Measurements from ENCODE around the gene DRAP1.
A peak's percentile ranks its signal among the peaks of the same experiment; 100 is the strongest.
"Not testable (repeated sequence)": the region's sequence is repeated elsewhere in the genome, so short reads cannot be mapped to it uniquely, and the experiment has no call there.

The DRAP1 gene

DNA sequence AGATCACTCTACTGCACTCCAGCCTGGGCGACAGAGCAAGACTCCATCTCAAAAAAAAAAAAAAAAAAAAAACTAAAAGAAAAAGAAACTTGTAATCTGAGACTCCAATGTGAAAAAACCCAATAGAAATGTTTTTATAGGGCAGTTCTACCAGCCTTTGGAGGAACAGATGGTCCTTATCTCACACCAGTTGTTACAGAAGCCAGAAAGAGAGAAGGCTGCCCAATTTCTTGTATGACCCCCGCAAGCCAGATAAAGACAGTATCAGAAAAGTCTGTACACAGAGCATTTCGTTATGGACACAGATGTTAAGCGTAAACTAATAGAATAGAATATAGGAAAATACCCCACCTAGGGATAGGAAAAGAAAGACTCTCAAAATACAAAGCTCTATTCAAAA lies 14.8 kb downstream of the DRAP1 start:
- DNase-seq = no peak

DNA sequence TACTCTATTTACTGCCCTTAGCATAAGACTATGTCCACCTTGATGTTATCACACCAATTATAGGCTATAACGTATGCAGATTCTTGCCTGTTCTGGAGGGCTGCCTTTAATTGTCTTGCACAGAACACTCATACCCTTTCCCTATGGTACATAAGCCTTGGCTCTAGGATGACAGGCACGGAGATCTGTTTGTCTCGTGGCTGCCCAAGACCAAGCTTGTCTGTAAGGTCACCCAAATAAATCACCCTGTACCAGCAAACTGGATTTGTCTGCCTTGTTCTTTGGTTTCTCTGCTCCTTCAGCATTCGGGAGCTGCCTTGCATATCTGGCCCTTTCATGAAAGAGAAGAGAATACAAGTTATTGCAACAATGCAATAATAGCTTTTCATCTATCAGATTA lies 18.5 kb downstream of the DRAP1 start:
- DNase-seq = no peak

DNA sequence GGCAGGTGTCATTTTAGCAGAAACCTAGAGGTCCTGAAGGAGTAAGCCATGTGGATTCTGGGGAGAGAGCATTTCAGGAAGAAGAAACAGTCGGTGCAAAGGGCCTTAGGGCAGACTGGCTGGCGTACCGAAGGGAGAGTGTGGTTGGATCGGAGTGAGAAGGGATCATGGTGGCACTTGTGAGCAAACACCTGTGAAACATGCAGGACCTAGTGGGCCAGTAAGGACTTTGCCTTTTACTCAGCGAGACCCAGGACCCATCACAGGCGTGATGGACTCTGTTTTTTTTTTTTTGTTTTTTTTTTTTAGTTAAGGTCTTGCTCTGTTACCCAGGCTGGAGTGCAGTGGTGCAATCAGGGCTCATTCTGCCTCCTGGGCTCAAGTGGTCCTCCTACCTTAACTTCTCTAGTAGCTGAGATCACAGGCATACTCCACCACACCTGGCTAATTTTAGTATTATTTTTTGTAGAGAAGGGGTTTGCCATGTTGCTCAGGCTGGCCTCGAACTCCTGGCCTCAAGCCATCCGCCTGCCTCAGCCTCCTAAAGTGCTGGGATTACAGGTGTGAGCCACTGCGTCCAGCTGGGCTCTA lies 22.6 kb downstream of the DRAP1 start:
- no peak for DNase-seq

DNA sequence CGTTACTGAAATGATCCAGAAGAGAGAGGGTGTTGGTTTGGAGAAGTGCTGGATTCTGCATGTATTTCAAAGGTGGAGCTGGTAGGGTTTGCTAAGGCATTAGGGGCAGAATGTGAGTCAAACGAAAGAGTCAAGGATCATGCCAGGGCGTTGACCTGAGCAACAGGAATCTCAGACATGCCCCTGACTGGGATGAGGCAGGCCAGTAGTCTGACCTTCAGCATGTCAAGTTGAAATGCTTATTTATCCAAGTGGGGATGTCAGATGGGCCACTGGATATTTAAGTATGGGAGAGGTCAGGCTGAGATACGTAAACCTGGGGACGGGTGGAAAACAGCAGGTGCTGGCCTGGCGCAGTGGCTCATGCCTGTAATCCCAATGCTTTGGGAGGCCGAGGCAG lies 23.3 kb downstream of the DRAP1 start:
- no peak for DNase-seq

DNA sequence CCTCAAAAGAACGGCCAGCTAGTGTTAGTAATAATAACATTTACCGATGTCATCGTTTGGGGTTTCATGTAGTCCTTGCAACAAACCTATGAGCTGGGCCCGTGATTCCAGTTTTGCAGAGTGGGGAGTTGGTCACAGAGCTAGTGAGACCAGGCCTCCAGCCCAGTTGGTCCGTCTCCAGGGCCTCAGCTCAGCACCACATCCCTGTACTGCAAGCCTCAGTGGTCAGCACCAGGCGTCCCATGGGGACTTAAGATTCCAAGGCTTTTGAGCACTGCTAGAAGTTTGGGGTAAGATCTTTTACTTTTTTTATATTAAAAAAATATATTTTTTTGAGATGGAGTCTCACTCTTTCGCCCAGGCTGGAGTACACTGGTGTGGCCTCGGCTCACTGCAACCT lies 25.0 kb downstream of the DRAP1 start:
- DNase-seq = no peak

DNA sequence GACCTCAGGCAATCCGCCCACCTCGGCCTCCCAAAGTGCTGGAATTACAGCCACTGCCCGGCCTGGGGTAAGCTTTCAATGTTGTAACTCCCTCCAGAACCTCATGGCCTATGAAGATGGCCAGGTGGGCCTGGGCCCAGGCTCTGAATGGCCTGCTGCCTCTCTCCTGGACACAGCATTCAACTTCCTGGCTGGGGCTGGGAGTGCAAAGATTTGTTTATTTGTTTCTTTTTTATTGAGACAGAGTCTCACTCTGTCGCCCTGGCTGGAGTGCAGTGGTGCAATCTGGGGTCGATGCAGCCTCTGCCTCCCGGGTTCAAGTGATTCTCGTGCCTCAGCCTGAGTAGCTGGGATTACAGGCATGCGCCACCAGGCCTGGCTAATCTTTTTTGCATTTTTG lies 25.5 kb downstream of the DRAP1 start:
- DNase-seq = no peak

DNA sequence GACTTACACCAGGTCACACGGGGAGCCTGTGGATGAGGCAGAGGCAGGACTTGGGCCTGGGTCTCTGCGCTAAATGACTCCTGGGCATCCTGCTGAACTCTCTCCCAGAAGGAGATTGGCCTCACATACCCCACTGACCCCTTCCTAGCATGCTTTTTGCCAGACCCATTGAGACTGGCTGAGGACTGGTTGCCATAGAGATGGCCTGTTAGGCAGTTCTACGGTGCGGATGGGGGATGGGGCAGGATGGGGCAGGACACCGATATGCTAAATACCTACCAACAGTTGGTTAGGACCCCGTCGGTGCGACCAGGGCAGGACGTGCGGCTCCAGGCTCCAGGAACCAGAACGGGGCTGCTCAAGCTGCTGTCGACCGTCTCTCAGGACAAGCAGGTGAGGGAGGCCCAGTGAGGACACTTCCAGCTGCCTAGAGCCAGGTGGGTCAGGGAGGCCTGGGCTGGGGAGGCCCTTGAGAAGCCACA lies 26.2 kb downstream of the DRAP1 start, which contains the start of gene TSGA10IP:
TSGA10IP (plus strand) TSS at position 51 of the 482 bp plus-strand sequence; CDS start at position 247, 196 bp downstream.
- no peak for DNase-seq

DNA sequence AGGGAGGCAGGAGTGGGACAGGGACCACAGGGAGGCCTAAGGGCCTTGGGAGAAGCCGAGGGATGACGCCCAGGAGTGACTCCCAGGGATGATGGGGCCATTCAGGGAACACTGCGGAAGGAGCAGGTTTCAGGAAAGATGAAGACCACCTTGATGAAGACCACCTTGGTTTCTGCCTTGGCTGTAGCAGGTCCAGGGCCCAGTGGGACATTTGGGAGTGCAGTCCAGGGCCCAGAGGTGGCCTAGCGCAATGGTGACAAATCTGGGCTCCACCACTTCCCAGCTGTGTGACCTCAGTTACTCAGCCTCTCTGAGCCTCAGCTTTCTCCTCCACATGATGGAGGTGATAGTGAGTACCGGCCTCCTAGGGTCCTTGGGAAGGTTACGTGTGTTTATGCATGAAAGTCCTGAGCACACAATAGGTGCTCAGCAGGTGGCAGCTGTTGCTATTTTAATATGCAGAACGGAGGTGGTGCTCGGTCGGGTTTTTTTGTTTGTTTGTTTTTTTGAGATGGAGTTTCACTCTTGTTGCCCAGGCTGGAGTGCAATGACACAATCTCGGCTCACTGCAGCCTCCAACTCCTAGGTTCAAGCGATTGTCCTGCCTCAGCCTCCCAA lies 26.8 kb downstream of the DRAP1 start:
- DNase-seq = no peak

DNA sequence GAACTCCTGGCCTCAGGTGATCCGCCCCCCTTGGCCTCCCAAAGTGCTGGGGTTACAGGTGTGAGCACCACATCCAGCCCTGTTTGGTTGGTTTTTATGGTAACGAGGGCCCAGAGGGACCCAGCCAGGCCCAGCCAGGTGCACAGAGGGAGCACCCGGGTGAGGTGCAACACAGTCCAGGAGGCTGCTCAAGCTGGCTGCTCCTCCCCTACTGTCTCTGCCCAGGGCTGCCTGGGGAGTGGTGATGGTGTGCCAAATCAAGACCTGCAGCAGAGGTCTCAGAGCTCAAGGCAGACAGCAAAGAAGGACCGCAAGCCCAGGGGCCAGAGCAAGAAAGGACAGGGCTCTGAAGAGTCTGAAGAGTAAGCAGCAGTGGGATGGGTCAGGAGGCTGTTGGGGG lies 27.4 kb downstream of the DRAP1 start:
- DNase-seq = no peak

DNA sequence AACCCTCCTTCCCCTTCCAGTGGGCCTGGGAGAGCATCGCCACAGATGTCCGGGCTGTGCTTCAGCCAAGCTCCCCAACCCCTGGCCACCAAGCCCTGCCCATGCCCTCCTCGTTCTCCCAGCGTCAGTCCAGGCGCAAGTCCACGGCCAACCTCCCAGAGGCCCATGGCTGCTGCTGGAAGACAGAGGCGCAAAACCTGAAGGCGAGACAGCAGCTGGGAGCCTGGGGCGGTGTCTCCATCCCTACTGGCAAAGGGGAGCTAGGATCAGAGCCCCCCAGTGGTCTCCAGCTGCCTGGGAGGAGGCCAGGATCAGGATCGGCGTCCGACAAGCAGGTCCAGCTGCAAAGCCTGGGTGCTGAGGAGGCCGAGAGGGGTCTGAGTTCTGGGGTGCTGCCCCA lies 27.9 kb downstream of the DRAP1 start:
- DNase-seq = no peak

DNA sequence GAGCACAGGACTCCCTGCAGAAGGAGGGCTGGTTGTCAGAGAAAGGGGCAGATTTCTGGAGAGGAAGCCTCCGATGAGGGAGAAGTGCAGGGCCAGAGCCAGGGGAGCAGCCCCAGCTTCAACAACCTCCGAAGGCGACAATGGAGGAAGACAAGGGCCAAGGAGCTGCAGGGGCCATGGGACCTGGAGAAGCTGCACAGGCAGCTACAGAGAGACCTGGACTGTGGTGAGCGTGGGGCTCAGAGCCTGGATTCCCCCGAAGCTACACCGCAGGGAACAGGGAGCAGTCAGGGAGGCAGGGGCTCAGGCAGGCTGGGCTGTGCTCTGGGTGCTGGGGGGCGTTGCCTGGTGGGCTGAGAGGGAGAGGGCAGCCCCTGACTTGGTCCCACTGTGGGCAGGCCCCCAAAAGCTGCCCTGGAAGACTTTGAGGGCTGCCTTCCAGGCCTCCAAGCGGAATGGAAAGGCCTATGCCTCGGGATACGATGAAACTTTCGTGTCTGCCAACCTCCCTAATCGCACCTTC lies 28.4 kb downstream of the DRAP1 start:
- DNase-seq = no peak

DNA sequence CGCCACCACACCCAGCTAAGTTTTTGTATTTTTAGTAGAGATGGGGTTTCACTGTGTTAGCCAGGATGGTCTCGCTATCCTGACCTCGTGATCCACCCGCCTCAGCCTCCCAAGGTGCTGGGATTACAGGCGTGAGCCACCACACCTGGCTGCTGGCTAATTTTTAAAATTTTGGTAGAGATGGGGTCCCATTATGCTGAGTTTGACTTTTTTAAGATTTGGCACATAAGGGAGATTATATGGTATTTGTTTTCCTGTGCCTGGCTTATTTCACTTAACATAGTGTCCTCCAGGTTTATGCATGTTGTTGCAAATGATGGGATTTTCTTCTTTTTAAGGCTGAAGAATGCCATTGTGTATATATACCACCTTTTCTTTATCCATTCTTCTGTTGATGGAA lies 31.5 kb downstream of the DRAP1 start:
- not testable (repeated sequence) for DNase-seq

DNA sequence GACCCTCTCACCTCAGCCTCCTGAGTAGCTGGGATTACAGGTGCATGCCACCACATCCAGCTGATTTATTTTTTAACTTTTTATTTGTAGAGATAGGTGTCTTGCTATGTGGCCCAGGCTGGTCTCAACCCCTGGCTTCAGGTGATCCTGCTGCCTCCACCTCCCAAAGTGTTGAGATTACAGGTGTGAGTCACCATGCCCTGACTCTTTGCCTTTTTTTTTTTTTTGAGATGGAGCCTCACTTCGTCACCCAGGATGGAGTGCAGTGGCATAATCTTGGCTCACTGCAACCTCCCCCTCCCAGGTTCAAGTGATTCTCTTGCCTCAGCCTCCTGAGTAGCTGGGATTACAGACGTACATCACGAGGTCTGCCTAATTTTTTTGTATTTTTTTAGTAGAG lies 32.4 kb downstream of the DRAP1 start:
- DNase-seq = not testable (repeated sequence)

DNA sequence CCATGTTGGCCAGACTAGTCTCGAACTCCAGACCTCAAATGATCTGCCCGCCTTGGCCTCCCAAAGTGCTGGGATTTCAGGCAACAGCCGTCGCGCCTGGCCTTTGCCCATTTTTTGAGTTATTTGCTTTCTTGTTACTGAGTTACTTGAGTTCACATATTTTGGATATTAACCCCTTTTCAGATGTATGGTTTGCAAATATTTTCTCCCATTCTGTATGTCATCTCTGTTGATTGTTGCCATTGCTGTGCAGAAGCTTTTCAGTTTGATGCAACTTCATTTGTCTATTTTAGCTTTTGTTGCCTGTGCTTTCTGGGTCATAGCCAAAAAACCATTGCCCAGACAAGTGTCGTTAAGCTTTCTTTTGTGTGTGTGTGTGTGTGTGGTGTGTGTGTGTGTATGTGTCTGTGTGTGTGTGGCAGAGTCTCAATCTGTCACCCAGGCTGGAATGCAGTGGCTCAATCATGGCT lies 32.9 kb downstream of the DRAP1 start:
- DNase-seq = no peak

DNA sequence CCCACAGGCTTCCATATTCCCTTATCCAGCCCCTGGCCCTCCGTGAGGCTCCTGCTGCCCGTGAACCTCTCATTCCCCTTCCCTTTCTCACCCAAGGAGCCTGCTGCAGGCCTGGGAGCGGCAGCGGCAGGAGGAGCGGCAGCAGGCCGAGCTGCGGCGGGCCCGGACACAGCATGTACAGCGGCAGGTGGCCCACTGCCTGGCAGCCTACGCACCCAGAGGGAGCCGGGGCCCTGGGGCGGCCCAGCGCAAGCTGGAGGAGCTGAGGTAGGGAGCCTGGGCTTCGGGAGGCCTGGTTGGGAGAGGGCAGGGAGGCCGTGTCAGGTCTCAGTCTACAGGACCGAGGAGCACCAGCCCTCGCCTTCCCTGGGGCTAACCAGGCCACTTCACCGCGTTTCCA lies 34.2 kb downstream of the DRAP1 start:
- no peak for DNase-seq

DNA sequence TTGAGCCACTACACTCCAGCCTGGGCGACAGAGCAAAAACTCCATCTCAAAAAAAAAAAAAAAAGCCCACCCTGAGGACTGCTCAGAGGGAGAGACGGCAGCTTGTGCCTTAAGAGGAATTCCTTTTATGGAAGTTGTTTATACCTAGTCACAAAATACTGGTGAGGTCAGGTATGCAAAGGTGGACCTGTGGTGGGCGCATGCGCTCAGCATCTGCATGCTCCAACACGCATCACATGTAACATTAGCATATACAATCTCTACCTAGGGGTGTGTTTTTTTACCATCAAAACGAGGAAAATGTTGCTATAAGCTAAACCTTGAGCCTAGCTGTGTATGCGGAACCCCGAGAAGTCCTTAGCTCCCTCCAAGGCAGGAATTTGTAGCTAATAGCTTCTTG lies 35.5 kb downstream of the DRAP1 start:
- no peak for DNase-seq

DNA sequence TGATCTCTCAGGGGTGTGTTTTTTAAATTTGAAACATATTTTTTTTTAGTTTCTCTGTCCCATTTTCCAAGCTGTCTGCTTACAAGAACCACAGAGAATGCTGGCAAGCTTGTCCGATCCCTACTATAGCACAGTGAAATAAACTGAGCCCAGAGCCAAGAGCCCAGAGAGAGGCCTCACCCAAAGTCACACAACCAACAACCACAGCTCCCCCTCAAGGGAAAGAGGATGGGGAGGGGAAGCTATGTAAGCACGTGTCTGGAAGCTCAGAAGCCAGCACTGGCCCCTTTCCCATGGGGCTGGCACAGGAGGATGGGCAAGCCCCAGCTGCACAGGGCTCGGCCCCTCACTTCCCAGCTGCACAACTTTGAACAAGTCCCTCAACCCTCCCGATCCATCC lies 39.1 kb downstream of the DRAP1 start:
- no peak for DNase-seq

DNA sequence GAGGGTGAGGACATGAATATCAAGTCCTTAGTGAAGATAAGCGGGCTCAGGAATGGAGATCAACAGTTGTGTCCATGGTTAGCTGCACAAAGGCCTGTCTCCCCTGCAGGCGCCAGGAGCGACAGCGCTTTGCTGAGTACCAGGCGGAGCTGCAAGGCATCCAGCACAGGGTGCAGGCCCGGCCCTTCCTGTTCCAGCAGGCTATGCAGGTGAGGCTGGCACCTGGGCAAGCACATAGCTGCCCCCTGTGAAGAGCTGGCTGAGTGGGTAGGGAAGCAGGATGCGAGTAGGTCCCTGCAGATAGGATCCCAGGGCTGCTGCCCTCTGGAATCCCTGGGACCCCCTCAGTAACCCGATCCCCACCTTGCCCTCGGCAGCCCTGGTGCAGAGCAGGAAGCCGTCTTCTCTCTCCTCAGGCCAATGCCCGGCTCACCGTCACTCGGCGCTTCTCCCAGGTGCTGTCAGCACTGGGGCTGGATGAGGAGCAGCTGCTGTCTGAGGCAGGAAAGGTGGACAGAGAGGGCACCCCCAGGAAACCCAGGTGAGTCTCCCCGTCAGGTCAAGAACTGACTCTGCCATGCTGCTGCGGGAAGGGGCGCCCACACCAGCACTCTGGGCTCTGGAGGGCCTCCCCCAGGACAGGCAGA lies 39.7 kb downstream of the DRAP1 start:
- DNase-seq = no peak

DNA sequence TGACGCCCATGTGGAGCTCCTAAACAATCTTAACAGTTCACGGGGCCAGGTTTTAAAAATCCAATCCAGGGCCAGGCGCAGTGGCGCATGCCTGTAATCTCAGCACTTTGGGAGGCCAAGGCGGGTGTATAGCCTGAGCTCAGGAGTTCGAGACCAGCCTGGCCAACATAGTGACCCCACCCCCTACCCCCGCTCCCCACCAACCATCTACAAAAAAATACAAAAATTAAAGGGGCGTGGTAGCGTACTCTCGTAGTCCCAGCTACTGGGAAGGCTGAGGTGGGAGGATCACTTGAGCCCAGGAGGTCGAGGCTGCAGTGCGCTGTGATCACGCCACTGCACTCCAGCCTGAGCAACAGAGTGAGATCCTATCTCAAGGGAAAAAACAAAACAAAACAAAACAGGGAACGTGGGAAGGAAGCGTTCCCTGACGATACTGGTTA lies 41.6 kb downstream of the DRAP1 start:
- no peak for DNase-seq

DNA sequence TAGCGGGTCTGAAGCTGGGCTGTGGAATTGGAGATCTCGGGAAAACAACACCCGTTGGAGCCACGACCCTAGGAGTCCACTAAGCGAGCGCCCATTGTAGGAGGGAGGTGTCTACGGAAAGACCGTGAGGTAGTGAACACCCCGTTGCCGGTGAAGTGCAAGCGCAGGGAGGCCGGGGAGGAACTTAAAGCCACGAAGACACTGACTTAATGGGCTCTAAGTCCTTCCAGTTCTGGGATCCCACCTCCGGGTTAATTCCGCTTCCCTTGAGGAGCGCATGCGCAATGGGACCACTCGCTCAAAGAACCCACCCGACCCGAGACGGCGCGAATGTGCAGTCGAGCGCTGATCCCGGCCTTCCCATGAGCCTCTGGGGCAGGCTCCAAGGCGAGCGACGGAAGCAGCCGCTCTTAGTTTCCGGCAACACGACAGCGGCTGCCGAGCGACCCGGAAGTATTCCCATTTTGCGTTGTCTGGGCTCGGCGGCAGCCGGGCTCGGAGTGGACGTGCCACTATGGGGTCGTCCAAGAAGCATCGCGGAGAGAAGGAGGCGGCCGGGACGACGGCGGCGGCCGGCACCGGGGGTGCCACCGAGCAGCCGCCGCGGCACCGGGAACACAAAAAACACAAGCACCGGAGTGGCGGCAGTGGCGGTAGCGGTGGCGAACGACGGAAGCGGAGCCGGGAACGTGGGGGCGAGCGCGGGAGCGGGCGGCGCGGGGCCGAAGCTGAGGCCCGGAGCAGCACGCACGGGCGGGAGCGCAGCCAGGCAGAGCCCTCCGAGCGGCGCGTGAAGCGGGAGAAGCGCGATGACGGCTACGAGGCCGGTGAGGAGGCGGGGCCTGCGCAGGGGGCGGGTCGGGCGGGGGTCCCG lies 42.3 kb downstream of the DRAP1 start, which contains the start of gene SART1:
SART1 (plus strand) TSS at position 468 of the 874 bp plus-strand sequence; CDS start at position 515, 47 bp downstream.
- DNase-seq = peak; percentile 79 to 89 (median 86)

DNA sequence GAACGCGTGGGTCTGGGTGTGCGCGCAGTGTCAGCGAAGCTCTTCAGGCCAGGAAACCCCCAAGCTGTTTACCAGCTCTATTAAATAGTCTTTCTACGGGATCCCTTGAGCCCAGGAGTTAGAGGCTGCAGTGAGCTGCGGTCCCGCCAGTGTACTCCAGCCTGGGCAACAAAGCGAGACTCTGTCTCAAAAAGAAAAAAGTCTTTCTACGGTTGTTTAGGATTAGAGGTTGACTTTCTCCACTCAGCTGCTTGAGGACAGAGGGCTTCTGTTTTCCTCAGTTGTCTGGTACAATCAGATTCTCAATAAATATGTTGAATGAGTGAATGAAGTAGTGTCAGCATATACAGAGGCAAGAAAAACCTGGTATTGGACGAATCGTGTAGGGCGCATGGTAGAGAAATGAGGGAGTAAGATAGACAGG lies 42.9 kb downstream of the DRAP1 start:
- DNase-seq = no peak

DNA sequence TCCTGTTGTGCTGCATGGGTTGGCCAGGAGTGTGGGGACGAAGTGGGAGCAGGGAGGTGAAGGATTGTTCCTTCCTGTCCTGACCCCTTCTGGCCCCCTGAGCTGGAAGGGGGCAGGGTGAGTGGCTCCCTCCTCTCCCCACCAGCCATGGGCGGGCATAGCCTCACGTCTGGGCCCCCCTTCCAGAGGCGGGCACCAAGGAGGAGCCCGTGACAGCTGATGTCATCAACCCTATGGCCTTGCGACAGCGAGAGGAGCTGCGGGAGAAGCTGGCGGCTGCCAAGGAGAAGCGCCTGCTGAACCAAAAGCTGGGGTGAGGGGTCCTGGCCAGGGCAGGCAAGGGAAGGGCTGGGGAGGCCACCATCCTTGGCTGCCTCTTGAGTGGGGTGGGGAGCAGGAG lies 45.7 kb downstream of the DRAP1 start:
- no peak for DNase-seq

Data from activated CD4-positive, CD25-positive, alpha-beta regulatory T cell (primary cell).